CD1c-positive myeloid dendritic cell (primary cell): Measurements from ENCODE around the gene GFI1.
"Not testable (repeated sequence)": the region's sequence is repeated elsewhere in the genome, so short reads cannot be mapped to it uniquely, and the experiment has no call there.

Experiments
- DNase-seq: peaks from one replicate; pipeline ENCODE4 v3.0.0-alpha.2; 2016; ENCODE audit errors: extremely low spot score

The GFI1 gene

DNA sequence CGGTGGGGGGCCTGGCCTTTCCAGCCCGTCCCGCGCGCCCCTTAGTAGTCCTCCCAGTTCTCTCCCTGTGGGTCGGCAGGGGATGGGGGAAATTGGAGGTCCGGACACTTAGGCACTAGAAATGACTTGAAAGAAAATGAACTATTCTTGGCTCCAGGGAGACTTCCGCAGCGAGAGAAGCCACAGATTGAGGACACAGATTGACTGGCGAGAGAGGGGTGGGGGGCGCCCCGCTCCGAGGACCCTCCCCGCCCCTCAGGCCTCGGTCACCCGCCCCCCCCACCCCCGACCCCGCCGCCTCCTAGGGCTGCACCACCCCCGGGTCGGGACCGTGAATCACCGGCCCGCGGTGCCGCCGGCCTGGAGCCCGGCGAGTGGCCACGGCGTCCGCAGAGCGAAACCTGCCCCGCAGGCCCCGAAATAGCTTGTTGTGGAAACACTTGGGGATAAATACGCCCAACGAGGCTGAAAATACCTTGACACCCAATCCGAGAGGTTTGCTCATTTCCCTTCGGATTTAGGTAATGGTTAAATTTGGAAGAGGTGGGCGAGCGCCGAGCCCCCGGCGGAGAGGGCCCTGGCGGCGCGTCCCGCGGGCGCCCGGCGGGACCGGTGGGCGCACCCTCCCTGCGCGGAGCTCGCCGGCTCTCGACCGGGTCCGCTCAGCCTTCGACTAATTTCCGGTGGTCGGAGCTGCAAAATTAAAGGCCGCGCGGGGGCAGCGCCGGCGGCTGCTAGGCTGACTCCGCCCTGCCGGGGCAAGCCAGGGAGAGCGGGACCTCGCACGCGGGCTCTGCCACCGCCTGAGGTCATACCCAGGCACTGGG, at the start of gene GFI1:
GFI1 (minus strand) TSS at position 675 of the 827 bp plus-strand sequence. CDS start 3,438 bp downstream, outside the sequence.
- peak; percentile 70 for DNase-seq

DNA sequence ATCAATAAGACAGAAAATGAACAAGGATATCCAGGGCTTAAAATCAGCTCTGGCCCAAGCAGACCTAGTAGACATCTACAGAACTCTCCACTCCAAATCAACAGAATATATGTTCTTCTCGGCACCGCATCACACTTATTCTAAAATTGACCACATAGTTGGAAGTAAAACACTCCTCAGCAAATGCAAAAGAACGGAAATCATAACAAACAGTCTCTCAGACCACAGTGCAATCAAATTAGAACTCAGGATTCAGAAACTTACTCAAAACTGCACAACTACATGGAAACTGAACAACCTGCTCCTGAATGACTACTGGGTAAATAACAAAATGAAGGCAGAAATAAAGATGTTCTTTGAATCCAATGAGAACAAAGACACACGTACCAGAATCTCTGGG, 45.6 kb upstream of the GFI1 start:
- DNase-seq = not testable (repeated sequence)

DNA sequence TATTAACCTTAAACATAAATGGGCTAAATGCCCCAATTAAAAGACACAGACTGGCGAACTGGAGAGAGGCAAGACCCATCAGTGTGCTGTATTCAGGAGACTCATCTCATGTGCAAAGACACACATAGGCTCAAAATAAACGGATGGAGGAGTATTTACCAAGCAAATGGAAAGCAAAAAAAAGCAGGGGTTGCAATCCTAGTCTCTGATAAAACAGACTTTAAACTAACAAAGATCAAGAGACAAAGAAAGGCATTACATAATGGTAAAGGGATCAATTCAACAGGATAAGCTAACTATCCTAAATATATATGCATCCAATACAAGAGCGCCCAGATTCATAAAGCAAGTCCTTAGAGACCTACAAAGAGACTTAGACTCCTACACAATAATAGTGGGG, 45.2 kb upstream of the GFI1 start:
- DNase-seq = not testable (repeated sequence)

DNA sequence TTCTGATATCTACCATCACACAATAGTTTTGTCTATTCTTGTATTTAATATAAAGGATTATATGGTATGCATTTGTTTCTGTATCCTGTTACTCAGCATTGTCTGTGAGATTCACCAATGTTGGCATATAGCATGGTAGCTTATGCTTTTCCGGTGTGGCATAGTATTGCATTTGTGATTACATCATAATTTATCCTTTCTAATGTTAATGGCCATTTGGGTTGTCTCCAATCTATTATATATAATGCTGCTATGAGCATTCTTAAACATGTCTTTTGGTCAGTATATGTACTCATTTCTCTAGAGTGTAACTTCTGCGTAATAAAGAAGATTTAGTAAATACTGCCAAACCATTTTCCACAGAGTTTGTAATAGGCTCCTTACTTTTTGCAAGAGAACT, 40.9 kb upstream of the GFI1 start:
- no peak for DNase-seq

DNA sequence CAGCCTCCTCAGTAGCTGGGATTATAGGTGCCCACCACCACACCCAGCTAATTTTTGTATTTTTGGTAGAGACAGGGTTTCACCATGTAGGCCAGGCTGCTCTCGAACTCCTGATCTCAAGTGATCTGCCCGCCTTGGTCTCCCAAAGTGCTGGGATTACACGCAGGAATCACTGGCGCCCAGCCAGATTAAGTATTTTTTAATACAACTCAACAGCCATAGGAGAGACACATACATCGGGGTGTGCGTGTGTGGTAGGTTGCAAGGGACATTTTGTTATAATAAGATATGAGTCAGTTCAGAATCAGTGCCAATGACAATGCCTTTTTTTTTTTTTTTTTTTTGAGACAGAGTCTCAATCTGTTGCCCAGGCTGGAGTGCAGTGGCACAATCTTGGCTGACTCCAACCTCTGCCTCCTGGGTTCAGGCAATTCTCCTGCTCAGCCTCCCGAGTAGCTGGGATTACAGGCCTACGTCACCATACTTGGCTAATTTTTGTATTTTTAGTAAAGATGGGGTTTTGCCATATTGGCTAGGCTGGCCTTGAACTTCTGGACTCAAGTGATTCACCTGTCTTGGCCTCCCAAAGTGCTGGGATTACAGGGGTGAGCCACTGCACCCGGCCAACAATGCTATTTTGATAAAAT, 38.3 kb upstream of the GFI1 start:
- DNase-seq = not testable (repeated sequence)

DNA sequence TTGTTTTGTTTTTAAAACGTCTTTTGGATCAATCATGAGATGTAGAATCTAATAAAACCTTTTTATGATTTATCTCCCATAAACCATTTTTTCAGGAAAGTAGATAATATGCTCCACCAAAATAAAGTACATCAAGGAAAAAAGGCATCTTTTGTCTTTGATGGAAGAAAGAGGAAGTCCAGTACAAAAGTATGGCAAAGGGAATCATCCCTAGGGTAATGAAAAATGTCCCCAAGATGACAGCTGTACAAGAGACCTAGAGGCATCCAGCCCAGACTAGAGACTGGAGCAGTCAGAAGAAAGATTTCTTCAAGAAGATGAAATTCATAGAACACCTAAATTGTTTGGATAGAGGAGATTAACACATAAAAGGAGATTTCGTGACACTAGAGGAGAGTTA, 32.3 kb upstream of the GFI1 start:
- no peak for DNase-seq

DNA sequence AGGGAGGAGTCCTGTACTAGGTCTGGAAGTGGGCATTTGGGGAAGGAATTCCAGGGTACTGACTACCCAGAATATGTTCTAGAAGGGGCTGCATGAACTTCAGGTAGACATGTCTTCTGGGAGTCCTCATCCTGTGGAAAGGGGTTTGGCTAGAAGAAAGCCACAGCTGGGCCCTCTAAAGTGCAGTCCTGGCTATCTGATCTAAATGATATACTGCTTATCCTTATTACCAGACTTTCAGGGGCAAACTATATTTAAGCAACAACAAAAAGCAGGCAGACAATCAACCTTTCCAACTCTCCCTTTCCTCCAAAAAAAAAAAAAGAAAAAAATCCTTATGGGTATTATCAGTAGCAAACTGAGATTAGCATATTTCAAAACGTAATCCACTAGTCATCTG, 29.8 kb upstream of the GFI1 start:
- DNase-seq = no peak

DNA sequence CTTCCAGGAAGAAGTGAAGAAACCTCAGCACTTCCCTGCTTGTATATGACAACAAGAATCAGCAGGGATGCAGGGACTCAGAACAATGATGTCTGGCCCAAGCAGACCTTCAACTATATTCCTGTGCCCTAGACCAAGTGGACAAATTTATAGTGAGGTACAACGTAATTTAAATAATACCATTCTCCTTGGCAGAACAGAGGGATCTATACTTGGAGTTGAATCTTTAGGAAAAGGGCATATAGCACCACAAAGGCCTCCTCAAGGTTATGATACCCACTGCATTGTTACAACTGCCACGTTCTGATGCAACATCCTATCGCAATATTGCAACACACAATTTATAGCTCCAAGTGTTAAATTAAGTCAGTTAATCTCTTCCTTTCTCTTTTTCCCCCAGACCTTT, 29.1 kb upstream of the GFI1 start:
- DNase-seq = no peak

DNA sequence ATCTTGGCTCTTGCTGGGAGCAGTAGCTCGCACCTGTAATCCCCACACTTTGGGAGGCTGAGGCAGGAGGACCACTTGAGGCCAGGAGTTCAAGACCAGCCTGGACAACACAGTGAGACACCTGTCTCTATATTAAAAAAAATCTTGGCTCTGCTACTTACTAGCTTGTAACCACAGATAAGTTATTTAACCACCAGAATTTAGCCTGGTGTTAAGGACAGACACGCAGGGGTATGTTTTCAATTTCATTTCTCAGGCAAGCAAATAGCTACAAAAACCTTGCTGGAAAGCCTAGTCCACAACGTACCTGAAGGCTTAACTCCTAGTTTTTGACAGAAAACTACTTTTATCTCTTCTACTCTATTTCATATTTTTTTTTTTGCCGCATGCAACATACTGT, 24.8 kb upstream of the GFI1 start:
- DNase-seq = no peak

DNA sequence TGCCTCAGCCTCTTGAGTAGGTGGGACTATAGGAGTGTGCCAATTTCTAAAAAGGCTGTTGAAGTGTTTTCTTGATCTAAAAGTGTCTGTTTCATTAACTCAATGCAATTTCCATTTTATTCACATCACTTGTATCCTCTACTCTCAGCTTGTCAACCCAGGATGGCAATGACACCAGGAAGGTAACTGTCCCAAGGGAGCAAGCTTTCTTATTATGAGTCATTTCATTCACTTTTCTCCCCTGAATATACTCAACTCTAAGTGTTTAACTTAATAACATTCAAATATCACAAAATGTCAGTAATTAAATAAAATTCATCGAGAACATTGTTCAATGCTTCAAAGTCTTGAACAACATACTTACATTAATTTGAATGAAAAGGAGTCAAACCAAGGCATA, 22.9 kb upstream of the GFI1 start:
- DNase-seq = no peak

DNA sequence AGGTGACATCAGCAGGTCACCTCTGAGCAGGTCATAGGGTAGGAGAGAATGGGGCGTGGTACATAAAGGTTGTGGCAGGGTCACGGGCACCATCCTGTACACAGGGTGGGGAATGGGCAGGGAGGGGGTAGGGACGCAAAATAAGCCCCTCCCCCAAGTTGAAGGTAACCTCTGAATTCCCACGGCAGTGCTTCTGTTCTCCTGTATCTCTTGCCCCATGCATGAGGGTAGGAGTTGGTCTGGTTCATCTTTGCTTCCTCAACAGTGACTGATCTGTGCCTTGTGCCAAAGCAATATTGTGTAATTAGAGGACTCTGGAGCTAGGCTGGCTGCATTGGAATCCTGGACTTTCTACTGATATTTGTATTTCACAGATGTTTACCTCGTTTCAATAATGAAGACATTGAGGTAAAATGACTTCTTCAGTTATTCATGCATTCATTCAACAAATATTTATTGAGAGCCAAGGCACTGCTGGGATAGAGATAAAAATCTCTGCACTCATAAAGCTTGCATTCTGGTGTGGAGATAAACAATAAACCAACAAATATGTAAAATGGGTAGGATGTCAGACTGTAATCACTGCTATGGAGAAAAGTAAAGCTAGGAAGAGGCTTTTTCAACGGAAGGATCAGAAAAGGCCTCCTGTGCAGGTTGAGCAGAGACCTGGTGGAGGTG, 18.4 kb upstream of the GFI1 start:
- no peak for DNase-seq

DNA sequence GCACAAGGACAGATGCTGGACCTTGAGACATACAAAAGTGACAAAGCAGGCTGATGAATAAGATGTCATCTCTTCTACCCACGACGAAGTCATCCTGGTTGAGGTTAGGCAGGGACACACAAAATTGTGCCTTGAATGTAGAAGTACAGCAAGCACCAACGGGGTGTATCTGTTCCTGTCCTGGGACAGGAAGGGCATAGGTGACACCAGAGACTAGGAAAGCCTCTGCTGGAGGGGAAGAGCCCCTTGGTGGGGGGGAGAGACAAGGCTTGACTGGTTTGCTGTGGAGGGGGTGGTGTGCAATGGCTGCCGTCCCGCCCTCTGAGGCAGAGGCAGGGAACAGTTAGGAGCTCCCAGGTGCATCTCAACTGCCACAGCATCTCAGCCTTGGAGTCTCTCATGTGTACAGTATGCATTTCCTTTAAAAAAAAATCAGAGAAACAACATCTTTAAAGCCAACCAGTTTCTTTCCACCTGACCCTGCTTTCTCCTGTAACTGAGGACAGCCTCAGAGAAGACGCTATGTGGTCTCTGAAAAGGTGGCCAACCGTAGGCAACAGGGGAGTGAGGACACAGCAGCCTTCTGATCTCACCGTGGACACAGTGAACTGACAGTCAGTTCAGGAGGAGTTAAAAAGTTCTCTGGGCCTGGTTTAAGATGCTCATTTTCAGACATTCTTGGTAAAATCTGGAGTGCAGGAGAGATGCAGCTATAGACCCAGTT, 17.7 kb upstream of the GFI1 start:
- DNase-seq = no peak

DNA sequence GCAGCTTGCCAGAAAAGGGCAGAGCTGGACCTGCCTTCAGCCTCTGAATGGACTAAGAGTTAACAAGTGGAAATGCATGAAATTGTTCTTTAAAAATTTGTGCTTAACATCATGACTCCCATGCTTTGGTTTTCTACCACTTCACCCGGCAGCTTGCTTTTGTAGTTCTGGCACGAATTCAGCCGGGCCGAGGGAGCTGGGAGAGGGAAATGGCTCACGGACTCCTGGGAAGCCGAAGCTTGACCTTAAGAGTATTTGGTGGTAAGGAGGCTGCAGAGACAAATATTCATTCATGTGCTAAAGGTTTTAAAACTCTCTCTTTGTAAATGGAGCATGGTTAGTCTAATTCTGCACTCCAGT, 17.2 kb upstream of the GFI1 start:
- no peak for DNase-seq

DNA sequence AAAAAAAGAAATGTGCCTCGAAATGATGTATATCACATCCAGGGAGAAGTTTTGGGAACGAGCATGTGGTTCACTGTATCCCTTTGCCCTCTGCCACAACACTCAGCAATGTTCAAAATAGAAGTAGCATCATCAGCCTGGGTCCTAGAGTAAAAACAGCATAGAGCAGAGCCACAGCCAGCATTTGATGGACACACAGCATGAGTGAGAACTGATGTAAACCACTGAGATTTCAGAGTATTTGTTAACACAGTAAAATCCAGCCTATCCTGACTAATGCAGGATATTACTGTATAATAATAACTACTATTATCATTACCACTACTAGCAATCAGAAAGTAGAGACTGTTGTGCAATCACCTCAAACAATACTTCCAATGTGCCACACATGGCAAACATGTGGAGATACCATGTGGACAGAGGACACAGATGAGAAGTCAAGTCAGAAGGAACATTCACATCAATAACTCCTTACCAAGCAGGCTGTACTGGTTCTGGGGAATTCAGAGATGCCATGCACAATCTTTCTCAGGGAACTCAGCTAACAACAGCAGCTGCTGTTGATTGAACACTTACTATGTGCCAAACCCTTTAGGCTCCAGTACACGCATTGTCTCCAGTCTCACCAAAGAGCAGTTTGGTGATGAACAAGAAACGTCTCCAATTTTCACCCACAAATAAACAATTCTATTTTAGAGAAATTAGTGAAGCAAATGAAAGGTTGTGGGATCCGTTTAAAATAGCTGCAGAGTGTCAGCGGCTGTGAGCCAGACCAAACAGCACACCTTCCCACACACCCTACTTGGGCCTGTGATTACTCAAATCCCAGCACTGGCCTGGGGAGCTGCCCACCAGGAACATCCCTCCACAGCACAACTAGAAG, 16.6 kb upstream of the GFI1 start:
- DNase-seq = no peak

DNA sequence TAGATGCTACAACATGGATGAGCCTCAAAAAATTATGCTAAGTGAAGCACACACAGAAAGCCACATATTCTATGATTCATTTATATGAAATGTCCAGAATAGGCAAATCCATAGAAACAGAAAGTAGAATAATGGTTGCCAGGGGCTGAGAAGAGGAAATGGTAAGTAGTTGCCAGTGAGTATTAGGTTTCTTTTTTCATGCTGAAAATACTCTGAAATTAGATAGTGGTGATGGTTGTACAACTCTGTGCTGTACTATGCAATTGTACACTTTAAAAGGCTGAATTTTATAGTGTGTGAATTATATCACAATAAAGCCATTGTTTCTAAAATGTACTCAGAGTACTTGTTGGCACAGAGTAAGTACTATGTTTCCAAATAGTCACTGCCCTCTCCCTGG, 15.5 kb upstream of the GFI1 start:
- no peak for DNase-seq

DNA sequence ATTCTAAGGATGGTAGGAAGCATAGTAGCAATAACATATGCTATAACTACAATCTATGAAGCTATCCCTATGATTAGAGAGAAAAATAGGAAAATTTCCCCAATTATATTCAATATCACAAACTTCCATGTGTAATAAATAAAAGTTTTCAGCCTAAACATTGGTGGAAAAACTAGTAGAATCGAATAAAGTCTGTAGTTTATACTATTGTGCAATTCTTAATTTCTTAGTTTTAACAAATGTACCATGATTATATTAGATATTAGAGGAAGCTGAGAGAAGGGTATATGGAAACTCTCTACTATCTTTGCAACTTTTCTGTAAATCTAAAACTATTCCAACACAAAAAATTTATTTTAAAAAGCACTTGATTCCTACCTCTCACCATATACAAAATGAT, 13.8 kb upstream of the GFI1 start:
- DNase-seq = no peak

DNA sequence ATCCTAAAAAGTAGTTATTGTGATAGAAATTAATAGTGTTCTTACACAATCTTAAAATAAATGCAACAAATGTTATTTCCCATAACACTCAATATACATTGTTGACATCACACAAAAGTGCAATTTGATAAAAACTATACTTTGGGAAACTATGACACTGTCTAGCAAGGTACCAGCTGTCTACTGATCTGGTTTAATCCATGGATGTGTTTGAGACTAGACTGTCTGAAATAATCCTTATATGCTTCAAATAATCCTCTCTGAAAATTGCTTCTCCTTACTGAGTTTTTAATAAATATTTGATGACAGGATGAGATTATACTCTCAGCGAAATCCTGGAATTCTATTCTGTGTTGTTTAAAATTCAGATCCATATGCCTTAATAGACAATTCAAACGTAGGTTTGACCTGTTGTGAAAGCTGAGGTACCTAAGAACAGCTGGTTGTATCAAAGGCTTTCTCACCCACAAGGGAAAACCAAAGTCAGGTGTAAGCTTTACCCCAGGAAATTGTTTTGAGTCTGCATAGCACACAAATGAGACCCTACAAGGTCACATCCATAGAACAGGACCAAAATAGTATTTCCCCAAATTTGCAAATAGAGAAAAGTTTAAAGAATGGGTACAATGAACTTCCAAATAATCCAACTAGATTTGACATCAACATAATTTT, 8.8 kb upstream of the GFI1 start:
- DNase-seq = no peak

DNA sequence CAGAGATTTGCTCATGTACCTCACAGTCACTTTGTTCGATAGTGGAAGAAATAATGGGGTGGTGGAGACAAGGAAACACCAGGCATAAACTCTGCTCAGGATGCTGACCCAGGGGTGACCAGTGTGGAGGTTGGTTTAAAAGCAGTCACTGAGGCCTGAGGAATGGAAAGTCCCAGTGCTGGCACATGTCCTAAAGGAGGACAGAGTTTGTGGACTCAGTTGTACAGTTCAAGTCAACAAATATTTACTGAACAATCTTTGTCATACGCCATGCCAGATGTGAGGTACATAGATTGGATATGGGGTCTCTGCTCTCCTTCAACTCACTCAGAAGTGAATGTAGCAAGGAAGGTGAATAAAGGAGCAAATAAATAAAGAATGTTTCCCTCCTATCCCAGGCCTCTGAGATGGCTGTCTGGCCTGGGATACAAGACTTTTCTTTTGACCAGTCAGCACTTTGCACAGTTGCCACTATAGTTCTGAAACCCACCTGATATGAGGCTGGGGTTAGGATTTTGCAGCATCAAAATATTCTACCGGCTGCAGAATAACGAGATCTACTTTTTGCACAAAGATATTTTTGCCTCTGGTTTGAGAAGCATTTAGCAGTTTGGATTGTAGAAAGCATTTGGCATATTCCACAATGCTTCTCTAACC, 7.9 kb upstream of the GFI1 start:
- no peak for DNase-seq

DNA sequence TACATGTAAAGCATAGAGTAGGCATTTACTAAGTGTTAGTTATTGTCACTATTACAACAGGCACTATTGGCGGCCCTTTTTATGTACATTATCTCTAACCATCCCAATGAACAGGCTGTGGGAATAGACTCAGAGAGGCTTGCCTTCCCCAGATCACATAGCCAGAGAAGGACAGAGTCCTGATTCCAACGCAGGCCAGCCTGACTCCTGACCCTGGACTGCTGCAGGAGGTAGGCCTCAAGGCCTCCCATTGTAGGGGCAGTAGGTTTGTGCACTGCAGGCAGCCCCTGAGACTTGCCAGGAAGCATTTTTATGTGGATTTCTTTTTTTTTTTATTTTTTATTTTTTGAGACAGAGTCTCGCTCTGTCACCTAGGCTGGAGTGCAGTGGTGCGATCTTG, 6.4 kb upstream of the GFI1 start:
- no peak for DNase-seq

DNA sequence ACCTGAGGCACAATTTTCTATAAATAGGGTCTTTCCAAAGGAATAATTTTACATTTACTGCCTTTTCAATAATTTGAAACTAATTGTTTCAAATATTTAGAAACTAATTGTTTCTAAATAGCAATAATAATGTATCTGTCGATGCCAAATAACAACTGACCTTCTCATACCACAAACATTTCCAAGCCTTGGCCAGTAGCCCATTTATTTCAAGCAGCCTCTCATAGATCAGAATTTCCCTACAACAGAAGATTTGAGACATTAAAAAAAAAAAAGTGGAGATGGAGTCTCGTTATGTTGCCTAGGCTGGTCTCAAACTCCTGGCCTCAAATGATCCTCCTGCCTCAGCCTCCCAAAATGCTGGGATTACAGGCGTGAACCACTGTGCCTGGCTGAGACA, 2.1 kb upstream of the GFI1 start:
- DNase-seq = no peak
